NB4 (cell line): ENCODE data around the gene TRIM51G.
"Not testable (repeated sequence)": the region's sequence is repeated elsewhere in the genome, so short reads cannot be mapped to it uniquely, and the experiment has no call there.

Source experiments
- DNase-seq: peaks from one replicate; pipeline ENCODE4 v3.0.0; 2010; ENCODE audit warnings: low read depth
- H3K4me3 ChIP-seq: one replicate; pipeline ENCODE4 v1.5.1; 2011; ENCODE audit warnings: mild to moderate bottlenecking, low read depth, low read length, moderate library complexity

TRIM51G gene, protein sequence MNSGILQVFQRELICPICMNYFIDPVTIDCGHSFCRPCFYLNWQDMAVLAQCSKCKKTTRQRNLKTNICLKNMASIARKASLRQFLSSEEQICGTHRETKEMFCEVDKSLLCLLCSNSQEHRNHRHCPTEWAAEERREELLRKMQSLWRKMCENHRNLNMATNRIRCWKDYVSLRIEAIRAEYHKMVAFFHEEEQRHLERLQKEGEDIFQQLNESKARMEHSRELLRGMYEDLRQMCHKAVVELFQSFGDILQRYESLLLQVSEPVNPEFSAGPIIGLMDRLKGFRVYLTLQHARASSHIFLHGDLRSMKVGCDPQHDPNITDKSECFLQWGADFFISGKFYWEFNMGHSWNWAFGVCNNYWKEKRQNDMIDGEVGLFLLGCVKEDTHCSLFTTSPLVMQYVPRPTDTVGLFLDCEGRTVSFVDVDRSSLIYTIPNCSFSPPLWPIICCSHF

DNA sequence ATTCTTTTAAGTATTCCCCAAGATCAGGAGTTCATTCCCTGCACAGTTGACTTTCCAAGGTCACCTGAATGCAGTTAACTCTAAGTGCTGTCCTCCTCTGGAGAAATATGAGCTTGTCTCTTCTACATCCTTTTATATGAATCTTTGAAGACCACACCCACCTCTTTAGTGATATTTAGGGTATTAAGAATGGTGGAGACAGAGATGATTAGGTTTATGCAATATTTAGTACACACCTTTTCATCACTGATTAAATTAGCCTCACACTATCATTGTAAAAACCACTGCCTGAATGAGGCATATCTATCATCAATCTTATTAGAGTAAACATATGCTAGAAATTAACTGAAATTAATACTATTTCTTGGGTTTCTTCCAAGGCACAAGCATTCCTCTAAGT lies at the start of gene TRIM51G:
TRIM51G (minus strand) TSS at position 101 of the 400 bp plus-strand sequence. CDS start 2,190 bp downstream, outside the sequence.
- not testable (repeated sequence) for H3K4me3 ChIP-seq, DNase-seq

DNA sequence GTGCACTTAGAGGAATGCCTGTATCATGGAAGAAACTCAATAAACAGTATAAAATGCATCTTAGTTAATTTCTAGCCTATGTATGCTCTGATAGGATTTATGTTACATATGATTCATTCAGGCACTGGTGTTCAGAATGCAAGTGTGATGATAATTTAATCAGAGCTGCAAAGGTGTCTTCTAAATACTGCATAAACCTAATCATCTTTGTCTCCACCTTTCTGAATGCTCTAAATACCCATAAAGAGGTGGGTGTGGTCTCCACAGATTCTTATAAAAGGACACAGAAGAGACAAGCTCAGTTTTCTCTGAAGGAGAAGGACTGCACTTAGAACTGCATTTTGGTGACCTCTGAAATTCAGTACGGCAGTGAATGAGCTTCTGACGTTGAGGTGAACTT lies 44.8 kb upstream of the TRIM51G start, which contains the start of gene TRIM49B:
TRIM49B (plus strand) TSS at position 301 of the 400 bp plus-strand sequence. CDS start 2,777 bp downstream, outside the sequence.
- DNase-seq, H3K4me3 ChIP-seq: not testable (repeated sequence)

DNA sequence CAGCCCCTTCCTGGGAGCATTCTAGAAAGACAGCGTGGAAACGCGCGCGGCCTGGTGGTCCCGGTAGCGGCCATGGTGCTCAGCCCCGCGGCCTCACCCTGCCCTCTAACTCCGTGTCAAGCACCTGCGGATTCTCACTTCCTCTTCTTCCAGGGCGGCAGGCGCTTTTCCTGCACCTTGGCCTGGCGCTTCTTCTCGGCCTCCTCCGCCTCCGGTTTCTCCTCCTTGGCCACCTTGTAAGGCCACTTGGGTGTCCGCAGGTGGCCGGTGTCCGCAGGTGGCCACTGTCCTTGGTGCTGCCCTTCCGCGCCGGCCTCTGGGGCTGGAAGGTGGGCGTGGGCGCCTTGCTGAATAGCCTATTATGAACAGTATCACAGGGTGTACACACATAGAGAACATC lies 15.1 kb downstream of the TRIM51G start:
- not testable (repeated sequence) for DNase-seq, H3K4me3 ChIP-seq

DNA sequence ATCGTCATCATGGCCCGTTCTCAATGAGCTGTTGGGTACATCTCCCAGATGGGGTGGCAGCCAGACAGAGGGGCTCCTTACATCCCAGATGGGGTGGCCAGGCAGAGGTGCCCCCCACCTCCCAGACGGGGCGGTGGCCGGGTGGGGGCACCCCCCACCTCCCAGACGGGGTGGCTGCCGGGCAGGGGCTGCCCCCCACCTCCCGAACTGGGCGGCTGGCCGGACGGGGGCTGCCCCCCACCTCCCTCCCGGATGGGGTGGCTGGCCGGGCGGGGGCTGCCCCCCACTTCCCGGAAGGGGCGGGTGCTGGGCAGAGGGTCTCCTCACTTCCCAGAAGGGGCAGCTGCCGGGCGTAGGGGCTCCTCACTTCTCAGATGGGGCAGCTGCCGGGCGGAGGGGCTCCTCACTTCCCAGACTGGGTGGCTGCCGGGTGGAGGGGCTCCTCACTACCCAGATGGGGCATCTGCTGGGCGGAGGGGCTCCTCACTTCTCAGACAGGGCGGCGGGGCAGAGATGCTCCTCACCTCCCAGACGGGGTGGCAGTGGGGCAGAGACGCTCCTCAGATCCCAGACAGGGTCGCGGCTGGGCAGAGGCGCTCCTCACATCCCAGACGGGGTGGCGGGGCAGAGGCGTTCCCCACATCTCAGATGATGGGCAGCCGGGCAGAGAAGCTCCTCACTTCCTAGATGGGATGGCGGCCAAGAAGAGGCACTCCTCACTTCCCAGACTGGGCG lies 28.2 kb downstream of the TRIM51G start:
- not testable (repeated sequence) for H3K4me3 ChIP-seq

DNA sequence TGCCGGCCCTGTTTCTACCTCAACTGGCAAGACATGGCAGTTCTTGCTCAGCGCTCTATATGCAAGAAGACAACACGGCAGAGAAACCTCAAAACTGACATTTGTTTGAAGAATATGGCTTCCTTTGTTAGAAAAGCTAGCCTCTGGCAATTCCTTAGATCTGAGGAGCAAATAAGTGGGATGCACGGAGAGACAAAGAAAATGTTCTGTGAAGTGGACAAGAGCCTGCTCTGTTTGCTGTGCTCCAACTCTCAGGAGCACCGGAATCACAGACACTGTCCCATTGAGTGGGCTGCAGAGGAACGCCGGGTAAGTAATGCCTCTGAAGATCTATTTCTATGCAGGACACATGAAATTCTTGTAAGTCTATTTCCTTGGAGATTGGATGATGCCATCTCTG lies 37.9 kb downstream of the TRIM51G start:
- H3K4me3 ChIP-seq, DNase-seq: not testable (repeated sequence)

More for the DNA sequence above, 28.2 kb downstream of the TRIM51G start:
- not testable (repeated sequence) for DNase-seq
